Dermis microvascular lymphatic vessel endothelial cell (primary cell): ENCODE data around the gene CNMD. TPM values are rescaled to one million over a fixed set of nuclear protein-coding genes. Genes with fewer than 3 reads are reported as not detected.

ENCODE experiments used
- DNase-seq, 2 donors: peaks; one replicate each; pipeline versions ENCODE4 v3.0.0 to v3.0.0-alpha.2; 2010; ENCODE audit warnings: low read depth in 2 of 2
- total RNA-seq: library from RNA; depleted of rRNA; stranded (reverse); fragments of >200 nt; gene quantifications from 2 replicates; pipeline ENCODE4 v1.2.1, GENCODE V29; 2014

CNMD gene
- total RNA-seq = not detected in 2 replicates

DNA sequence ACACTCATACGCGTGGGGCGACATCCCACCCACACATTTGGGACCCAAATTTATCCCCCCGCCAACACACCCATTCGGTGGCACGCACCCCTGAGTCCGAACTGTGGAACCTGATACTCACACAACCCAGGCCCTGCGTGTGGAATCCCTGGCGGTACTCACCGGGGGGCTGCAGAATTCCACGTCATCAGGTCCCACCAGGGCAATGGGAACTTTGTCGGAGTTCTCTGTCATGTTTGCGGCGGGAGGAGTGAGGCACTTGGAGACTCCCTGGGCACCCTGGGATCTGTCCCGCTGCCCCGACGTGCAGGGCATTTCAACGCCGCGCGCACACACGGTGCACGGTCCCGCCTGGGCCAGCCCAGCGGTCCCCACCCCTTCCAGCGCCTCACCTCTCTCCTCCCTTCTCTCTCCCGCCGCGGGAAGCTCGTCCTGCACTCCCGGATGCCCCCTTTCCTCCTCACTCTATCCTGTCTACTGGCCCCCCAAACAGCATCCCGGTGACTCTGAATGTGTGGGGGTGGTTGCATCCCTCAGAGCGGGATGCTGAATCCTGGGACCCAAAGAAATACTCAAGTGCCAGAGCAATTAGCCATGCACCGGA is at the start of gene CNMD:
Gene CNMD, minus strand, starts transcription at position 353 of the 604 bp plus-strand sequence. Its CDS starts 119 bp downstream, at position 234.
- no peak for DNase-seq

- DNase-seq = no peak
These were observed 48.4 kb upstream of the CNMD start for GRCh38 chr13:52788011-52788410.

GRCh38 chr13:52787235-52787634 is 47.6 kb upstream of the CNMD start:
- no peak for DNase-seq

DNA sequence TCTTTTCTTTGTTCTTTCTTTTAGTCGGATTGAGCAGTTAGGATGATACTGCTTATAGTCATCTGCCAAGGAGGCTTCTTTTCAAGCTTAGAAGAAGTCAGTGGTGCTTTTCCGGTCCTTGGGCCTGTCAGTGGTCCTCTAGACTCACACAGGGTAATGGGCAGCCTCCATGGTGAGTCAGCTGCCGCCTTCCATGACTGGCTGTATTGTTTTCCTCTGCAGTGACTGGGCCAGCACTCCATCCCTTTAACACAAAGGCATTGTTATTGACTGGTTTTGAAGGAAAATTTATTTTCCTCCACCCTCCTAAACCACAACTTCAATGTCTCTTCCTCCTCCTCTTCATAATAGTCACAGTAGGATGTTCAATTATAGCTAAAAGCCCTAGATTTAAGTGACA is 47.1 kb upstream of the CNMD start:
- no peak for DNase-seq

GRCh38 chr13:52785739-52786138 is 46.1 kb upstream of the CNMD start:
- DNase-seq = no peak

DNA sequence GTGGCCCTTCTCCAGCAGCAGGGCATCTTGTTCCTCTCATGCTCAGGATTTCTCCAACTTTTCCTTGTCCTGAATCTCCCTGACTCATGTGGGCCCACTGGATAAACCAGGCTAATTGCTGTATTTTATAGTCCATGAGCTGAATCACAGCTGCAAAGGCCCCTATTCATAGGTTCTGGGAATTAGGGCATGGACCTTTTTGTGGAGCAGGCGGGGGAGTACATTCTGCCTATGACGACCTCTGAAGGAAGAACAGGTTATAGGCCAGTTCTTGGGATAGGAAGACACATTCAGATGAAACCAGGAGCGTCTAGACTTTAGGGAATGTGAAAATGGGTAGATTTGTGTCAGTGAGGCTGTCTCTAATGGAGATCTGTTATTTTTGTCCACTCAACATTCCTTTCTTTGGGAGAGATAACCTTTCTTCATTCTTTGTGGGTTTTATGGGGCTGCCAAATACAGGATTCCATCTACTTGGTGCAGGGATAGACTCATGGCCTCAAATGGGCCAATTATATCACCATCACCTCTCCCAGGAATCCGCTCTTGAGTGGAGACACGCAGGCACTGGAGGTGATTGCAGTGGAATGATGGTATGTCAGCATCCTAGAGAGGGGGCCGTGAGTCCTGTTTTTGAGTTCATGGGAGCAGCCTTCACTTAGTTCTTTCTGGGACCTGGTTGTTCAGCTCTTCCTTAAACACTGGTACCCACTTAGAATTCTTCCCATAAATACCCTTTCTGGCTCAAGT is 45.1 kb upstream of the CNMD start:
- DNase-seq = no peak

DNA sequence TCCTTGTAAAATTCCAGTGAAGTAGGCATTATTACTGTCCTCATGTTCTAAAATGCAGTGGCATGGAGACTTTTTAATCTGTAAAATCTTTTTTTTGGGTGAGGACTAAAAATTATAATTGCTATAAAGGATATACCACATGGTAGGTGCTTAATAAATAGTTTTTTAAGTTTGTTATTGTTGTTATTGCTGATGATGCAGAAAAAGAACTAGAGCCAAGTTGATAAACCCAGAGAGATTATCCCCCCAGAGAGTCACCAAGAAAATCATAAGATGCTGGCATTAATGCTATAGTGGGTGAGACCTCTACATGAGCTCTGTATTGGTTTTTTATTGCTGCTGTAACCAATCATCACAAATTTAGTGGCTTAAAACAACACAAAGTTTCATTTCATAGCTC is 44.3 kb upstream of the CNMD start:
- DNase-seq = no peak

DNA sequence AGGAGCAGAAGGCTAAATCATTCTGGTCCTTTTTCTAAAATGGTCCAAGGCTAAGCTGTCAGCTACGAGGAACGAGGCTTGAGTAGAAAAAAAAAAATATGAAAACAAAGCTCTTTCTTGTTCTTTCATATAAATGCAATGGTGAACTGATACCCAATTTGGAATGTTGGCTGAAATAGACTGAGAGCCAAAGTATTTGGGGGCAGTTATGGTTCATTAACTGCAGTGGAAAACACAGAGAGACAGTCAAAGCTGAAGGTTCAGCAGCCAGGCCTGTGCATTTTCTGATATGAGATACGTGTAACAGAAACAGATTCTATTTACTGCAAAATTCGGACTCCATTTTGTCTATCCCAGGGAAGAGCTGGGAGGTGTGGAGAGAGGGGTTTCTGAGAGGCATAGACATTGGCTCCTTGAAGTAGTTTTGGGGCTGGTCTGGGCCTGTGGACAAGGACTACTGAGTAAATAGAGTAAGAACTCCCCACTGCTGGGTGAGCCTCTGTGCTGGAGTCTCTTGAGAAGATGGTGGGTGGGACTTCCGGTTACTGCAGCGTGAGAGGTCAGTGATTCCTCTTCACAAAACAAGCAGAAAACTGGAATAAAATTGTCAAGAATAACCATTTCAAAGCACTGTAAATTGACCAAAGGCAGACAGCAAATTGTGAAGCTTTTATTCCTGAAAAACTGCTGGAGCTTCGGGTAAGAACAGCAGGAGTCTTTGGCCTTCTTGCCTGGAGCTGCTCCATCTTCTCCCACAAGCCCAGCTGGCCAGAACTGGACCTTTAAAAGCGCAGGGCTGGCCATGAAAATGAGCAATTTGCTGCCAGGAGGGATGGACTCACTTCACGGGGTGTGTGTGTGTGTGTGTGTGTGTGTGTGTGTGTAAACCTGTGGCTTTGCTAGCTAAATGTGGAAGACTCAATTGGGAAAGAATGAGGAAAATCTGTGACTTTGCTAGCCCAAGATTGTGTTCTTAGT is 43.1 kb upstream of the CNMD start:
- DNase-seq = no peak

- no peak for DNase-seq
These were observed 41.0 kb upstream of the CNMD start for GRCh38 chr13:52780611-52781010.

GRCh38 chr13:52780092-52780491 is 40.5 kb upstream of the CNMD start:
- DNase-seq = no peak

GRCh38 chr13:52779103-52779502 is 39.5 kb upstream of the CNMD start:
- no peak for DNase-seq

- DNase-seq = no peak
These were observed 37.1 kb upstream of the CNMD start for GRCh38 chr13:52776726-52777125.

DNA sequence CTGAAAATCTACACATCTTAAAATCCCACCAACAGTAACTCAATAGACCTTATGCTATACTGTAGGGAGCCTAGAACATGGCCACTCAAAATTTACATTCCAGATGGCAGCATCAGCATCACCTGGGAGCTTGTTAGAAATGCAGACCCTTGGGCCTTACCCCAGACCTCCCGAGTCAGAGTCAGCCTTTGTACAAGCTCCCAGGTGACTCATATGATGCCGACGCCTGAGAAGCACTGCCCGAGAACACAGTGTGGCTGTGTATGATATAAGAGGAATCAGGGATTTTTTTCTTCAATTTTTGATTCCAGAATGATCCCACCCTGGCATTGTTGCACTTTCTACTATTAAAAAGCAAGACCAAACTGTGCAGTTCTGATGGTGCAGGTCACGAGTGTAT is 35.9 kb upstream of the CNMD start:
- DNase-seq = no peak

GRCh38 chr13:52767949-52768516 is 28.4 kb upstream of the CNMD start:
- DNase-seq = no peak

DNA sequence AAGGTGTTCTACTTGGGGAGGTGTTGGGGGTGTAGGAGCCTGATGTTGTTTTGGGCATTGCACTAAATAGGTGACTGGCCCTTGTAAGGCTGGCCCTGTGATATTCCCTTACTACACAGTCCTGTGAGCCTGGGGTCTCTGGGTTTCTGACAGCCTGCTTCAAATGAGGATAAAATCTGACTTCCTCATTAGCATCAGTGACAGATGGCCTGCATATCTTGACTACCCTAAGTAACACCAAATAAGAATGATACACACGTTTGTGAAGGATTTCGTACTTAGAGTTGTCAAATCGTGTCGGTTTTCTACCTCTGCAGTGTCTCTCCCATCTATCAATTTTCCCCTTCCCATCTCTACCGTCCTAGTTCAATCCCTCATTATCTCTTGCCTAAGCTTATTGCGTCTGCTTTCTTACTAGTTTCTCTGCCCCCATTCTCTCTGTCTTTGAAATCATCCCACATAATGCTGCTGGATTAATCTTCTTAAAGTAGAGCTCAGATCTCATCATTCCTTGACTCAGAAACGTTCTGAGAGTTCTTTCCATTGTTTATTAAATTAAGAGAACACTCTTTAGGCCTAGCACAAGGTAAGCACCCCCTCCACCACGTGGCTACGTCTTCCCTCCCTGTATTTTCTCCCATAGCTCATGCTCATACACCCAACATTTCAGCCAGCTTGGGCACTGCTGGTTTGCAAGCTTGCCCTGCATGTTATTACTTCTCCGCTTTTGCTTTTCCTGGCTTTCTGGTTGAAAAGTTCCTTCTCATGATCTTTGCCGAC is 26.2 kb upstream of the CNMD start:
- DNase-seq = no peak

- DNase-seq = no peak
These were observed 20.5 kb upstream of the CNMD start for GRCh38 chr13:52760077-52760476.

- DNase-seq = no peak
These were observed 18.5 kb upstream of the CNMD start for GRCh38 chr13:52758114-52758513.

DNA sequence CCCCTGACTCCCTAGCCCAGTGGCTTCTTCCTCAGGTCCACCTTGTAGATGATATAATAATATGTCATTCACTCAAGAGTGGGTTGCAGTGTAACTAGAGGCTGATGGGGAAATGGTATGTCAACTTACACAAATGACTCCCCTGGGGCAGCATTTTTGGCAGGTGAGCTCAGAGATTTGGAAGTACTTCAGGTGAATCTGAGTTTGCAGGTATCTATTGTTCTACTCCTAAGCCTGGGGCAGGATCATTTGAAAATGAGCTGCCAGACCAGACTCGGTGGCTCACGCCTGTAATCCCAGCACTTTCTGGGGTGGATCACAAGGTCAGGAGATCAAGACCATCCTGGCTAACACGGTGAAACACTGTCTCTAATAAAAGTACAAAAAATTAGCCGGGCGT is 11.6 kb upstream of the CNMD start:
- no peak for DNase-seq

- no peak for DNase-seq
These were observed 11.1 kb upstream of the CNMD start for GRCh38 chr13:52750713-52751112.

DNA sequence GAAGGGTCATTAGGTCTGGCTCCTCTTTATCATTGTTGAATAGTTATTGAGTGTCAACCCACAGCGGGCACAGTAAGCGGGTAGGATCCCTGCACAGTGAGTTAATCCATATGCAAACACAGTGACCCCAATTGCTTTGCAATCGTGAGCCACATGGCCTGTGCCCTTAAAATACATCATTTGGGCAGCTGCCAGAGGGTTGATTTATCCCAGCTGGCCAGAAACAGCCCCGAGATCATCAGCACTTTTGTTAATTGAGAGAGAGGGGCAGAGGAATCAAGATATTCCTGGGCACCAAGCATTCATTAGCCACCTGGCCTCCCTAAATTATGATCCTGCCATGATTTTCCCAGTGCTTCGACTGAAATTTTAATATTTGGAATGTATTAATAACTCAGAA is 9.8 kb upstream of the CNMD start:
- DNase-seq = no peak

DNA sequence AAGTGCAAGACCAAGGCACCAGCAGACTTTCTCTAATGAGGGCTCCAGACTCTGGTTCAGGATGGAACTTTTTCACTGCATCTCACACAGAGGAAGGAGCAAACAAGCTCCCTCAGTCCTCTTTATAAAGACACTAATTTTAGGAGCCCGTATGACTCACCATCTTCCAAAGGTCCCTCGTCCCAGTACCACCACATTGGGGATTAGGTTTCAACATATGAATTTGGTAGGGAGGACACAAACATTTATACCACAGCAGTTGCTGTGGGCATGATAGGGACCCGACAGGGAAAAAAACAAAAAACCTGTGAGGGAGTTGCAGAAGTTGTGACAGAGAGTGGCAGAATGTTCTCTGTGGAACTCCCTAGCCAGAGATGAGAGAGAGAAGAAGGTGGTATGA is 6.5 kb upstream of the CNMD start:
- no peak for DNase-seq
